Fibroblast of lung (primary cell): ENCODE measurements around the gene CYTH1.

Source experiments
- CTCF ChIP-seq, 2 donors: IDR thresholded peaks in 1 of 2; conservative IDR thresholded peaks in 1 of 2; 1 replicate in 1 of 2; 2 replicates in 1 of 2; pipeline ENCODE4 v1.5.1; 2011 to 2012; ENCODE audit warnings: low read length in 2 of 2, control low read depth in 1 of 2, inconsistent platforms in 1 of 2, low read depth in 1 of 2, mild to moderate bottlenecking in 1 of 2
- EZH2 ChIP-seq: IDR thresholded peaks from 2 replicates; pipeline ENCODE4 v1.5.1; 2012; ENCODE audit warnings: low read length, control low read depth, mild to moderate bottlenecking; ENCODE audit errors: missing control alignments

- TF ChIP-seq CTCF (conservative IDR thresholded peaks at IDR 0.05 in 1 of 2, IDR thresholded peaks at IDR 0.05 in 1 of 2; ENCODE audit: low read depth in 1 of 2, low read length in 2 of 2) (no peak), EZH2 (no peak)
These were observed 30.5 kb downstream of the CYTH1 start for GRCh38 chr17:78751447-78752161.
